HFFc6 (cell line): ENCODE data around the gene POU5F1. TPM values are rescaled to one million over a fixed set of nuclear protein-coding genes. Genes with fewer than 3 reads are reported as not detected.

Experiments
- DNase-seq: peaks from one replicate; pipeline ENCODE4 v3.0.0-alpha.2; 2018
- H3K27ac Mint-ChIP-seq: 2 replicates; pipeline ENCODE4 v1.8.0; 2020; ENCODE audit warnings: mild to moderate bottlenecking, mixed read lengths
- H3K27me3 Mint-ChIP-seq: 2 replicates; pipeline ENCODE4 v1.8.0; 2021; ENCODE audit warnings: mild to moderate bottlenecking, moderate library complexity, mixed read lengths; ENCODE audit not compliant: insufficient read depth
- H3K36me3 Mint-ChIP-seq: 2 replicates; pipeline ENCODE4 v1.8.0; 2021; ENCODE audit warnings: low read depth, mixed read lengths
- H3K4me1 Mint-ChIP-seq: 2 replicates; pipeline ENCODE4 v1.8.0; 2020; ENCODE audit warnings: low read depth, mixed read lengths
- H3K4me3 Mint-ChIP-seq: 2 replicates; pipeline ENCODE4 v1.8.0; 2020; ENCODE audit warnings: mild to moderate bottlenecking, moderate library complexity, mixed read lengths
- H3K9me3 Mint-ChIP-seq: 2 replicates; pipeline ENCODE4 v1.8.0; 2020; ENCODE audit warnings: mild to moderate bottlenecking, mixed read lengths
- total RNA-seq, 6 experiments: library from RNA; stranded (reverse); fragmentation: NEBNext Ultra II Directional; extraction: Animal tissue kit (Norgen Biotek cat#: 25700); gene quantifications; 2 replicates in 1 of 6; 3 replicates in 5 of 6; pipeline ENCODE4 v1.2.3, GENCODE V29; 2021
- TF ChIP-seq, protein P1 (sequence below): fragments of 200-600 bp; sonication (generic); IDR thresholded peaks from 2 replicates; pipeline ENCODE4 v1.5.0; 2021; ENCODE audit warnings: antibody characterized with exemption, mild to moderate bottlenecking

Gene POU5F1
- total RNA-seq, 6 experiments from 2014 or later: 0.17 to 0.63 (median 0.33) TPM

DNA sequence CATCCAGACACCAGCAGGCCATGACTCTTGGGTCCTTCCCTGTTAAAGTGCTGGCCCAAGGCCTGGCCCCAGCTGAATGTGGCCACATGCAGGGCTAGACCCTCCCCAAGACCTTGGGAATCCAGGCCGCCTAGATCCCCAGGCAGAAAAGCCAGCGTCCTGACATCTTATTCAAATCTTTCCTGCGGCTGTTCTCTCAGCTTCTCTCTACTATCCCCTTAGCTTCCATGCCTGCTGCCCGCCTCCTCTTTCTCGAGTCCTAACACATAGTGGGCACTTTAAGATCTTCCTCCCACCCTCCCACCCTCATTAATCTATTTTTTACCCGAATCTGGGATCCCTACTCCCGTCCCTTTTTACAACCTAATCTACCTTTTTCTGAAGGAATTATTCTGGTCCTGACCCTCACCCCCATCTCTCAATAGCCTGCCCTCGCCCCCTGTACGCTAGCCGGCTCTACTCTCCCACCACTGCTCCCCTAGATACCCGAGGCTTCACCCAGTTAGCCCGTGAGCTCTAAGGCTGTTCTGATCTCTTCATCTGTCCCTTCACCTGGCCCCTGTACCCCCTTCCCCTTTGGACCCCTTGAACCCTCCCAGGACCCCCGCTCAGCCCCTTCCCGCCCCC lies 12.9 kb downstream of the POU5F1 start, which contains the start of gene CCHCR1:
Gene CCHCR1 (minus strand): TSS at position 290 of the 627 bp plus-strand sequence. CDS start 202 bp downstream, at position 88.
- peaks cover 14% of the 10 kb centered on the region for H3K36me3 Mint-ChIP-seq
- DNase-seq: no peak

GRCh38 chr6:31156641-31157040 lies 13.8 kb downstream of the POU5F1 start:
- Mint-ChIP-seq H3K4me3 (peak overlapping the region; percentile 98; the same call in 1 of the 2 replicates), H3K36me3 (peaks cover 14% of the 10 kb centered on the region), H3K27me3 (peaks cover 4% of the 10 kb centered on the region), H3K9me3 (no peaks in the 10 kb centered on the region), H3K4me1 (peaks cover 27% of the 10 kb centered on the region), H3K27ac (no peak overlapping the region)
- DNase-seq: no peak
- TF ChIP-seq, protein P1, sequence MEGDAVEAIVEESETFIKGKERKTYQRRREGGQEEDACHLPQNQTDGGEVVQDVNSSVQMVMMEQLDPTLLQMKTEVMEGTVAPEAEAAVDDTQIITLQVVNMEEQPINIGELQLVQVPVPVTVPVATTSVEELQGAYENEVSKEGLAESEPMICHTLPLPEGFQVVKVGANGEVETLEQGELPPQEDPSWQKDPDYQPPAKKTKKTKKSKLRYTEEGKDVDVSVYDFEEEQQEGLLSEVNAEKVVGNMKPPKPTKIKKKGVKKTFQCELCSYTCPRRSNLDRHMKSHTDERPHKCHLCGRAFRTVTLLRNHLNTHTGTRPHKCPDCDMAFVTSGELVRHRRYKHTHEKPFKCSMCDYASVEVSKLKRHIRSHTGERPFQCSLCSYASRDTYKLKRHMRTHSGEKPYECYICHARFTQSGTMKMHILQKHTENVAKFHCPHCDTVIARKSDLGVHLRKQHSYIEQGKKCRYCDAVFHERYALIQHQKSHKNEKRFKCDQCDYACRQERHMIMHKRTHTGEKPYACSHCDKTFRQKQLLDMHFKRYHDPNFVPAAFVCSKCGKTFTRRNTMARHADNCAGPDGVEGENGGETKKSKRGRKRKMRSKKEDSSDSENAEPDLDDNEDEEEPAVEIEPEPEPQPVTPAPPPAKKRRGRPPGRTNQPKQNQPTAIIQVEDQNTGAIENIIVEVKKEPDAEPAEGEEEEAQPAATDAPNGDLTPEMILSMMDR: no peak

More for the DNA sequence above, 12.9 kb downstream of the POU5F1 start, which contains the start of gene CCHCR1:
- Mint-ChIP-seq H3K9me3 (no peaks in the 10 kb centered on the region), H3K27me3 (peaks cover 4% of the 10 kb centered on the region), H3K27ac (peak within 1 kb of the TSS; percentile 83), H3K4me3 (peak within 1 kb of the TSS; percentile 98), H3K4me1 (peaks cover 32% of the 10 kb centered on the region)
- TF ChIP-seq, protein P1: no peak

GRCh38 chr6:31154436-31154835 lies 16.0 kb downstream of the POU5F1 start:
- Mint-ChIP-seq H3K27ac (no peak overlapping the region), H3K27me3 (peaks cover 4% of the 10 kb centered on the region), H3K36me3 (peaks cover 14% of the 10 kb centered on the region), H3K4me1 (peaks cover 18% of the 10 kb centered on the region), H3K9me3 (no peaks in the 10 kb centered on the region), H3K4me3 (no peak overlapping the region)
- TF ChIP-seq, protein P1: no peak
- DNase-seq: no peak

GRCh38 chr6:31152781-31153180 lies 17.7 kb downstream of the POU5F1 start:
- no peaks in the 10 kb centered on the region for H3K9me3 Mint-ChIP-seq
- no peak overlapping the region for H3K4me3 Mint-ChIP-seq
- no peak for DNase-seq
- peaks cover 4% of the 10 kb centered on the region for H3K27me3 Mint-ChIP-seq
- TF ChIP-seq, protein P1: no peak
- no peak overlapping the region; the same call in 1 of the 2 replicates for H3K27ac Mint-ChIP-seq
- H3K4me1 Mint-ChIP-seq: peaks cover 10% of the 10 kb centered on the region
- peaks cover 14% of the 10 kb centered on the region for H3K36me3 Mint-ChIP-seq

DNA sequence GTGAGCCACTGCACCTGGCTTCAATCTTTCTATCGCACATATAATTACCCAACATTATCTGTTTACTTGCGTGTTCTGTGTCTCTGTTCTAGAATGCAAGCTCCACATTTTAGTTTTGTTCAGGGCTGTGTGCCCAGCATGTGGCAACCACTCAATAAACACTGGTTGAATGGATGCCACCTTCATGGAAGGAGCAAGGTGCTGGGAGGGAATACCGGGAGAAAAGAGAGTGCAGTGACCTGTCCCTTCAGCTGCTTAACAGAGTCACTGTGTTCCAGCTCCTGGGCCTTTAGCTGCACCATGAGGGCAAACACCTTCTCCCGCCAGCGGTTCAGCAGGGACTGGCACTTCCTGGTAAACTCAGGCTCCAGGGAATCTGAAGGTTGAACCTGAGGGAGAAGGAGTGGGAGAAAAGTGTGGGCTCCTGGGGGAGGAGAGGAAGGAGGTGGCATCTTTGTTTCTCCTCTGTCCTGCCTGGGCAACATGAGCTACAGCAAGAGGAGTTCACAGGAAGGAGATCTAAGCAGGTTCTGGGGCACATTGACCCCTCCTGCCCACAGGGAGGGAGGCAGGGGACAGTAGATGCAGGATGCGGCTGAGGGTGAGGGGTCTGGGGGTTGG lies 20.5 kb downstream of the POU5F1 start:
- Mint-ChIP-seq H3K27ac (no peak overlapping the region), H3K4me1 (no peaks in the 10 kb centered on the region), H3K9me3 (no peaks in the 10 kb centered on the region), H3K36me3 (peaks cover 10% of the 10 kb centered on the region; the same call in 1 of the 2 replicates), H3K4me3 (no peak overlapping the region), H3K27me3 (peaks cover 4% of the 10 kb centered on the region)
- DNase-seq: no peak
- TF ChIP-seq, protein P1: no peak
